ENCODE measurements around the gene TERB2.
"Not testable (repeated sequence)": the region's sequence is repeated elsewhere in the genome, so short reads cannot be mapped to it uniquely, and the experiment has no call there.

TERB2 gene

GRCh38 chr15:45003731-45004410 lies 47.4 kb downstream of the TERB2 start:
- DNase-seq (ENCODE audit: low read depth): not testable (repeated sequence)

- not testable (repeated sequence) for DNase-seq (ENCODE audit: low read depth)
These were observed 48.2 kb downstream of the TERB2 start for GRCh38 chr15:45004590-45005175.

DNA sequence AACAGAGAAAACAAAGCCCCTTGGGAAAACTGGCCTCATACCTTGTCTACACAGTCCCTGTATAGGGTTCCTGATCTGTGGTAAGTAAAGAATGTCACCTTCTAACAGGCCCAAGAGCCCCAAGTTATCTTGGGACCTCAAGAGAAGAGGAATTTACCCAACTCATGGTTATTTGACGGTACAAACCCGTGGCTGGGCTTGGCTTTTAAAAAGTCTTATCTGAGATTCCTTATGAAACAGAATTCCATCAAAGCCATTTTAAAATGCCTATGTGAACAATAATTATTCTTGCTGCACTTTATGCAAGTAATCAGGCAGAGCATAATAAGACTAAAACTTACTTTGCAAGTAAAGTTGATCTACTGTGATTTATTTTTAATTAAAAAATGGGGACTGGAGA lies 52.6 kb downstream of the TERB2 start:
- no peak for DNase-seq (ENCODE audit: low read depth)

- DNase-seq (ENCODE audit: low read depth): not testable (repeated sequence)
These were observed 58.6 kb downstream of the TERB2 start for GRCh38 chr15:45015114-45015513.

- not testable (repeated sequence) for DNase-seq (ENCODE audit: low read depth)
These were observed 63.9 kb downstream of the TERB2 start for GRCh38 chr15:45020222-45020900.

DNA sequence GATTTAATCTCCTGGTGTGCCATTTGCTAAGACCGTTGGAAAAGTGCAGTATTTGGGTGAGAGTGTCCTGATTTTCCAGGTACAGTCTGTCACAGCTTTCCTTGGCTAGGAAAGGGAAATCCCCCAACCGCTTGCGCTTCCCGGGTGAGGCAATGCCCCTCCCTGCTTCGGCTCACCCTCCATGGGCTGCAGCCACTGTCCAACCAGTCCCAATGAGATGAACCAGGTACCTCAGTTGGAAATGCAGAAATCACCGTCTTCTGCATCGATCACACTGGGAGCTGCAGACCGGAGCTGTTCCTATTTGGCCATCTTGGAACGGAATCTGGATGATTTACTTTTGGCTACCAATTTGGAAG lies 64.4 kb downstream of the TERB2 start:
- not testable (repeated sequence) for DNase-seq (ENCODE audit: low read depth)

GRCh38 chr15:45021348-45021747 lies 64.9 kb downstream of the TERB2 start:
- no peak for DNase-seq (ENCODE audit: low read depth)

GRCh38 chr15:45022871-45023658 lies 66.6 kb downstream of the TERB2 start, which contains the start of gene SORD:
Gene SORD (plus strand): TSS chr15:45023195. CDS start chr15:45023284, 89 bp downstream.
- DNase-seq (ENCODE audit: low read depth): peak; percentile 66

DNA sequence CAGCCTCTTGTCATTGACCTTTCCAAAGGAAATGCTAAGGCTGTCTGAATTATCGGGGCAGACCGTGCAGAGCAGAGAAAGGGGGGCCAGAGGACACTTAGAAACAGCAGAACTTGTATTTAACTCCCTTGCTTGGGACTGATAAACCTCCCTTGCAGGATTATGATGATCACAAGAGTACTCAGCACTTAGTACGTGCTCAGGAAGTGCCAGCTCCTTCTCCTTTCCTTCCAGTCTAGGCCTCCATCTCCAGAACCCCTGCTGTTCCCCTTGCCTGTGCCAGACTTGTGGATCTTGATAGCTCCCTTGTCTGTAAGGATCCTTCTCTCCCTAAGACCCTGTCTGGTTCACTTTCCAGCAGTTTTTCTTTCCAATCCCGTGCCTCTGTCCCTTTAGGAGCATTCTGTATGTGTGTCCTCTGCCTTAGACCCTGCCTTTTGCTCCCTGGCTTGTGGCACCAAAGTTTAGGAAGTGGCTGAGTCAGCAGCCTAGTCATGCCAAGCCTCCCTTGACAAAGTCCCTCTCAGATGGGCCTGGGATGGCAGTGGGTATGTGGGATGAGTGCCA lies 67.3 kb downstream of the TERB2 start:
- DNase-seq (ENCODE audit: low read depth): no peak

- not testable (repeated sequence) for DNase-seq (ENCODE audit: low read depth)
These were observed 68.2 kb downstream of the TERB2 start for GRCh38 chr15:45024649-45025048.

- DNase-seq (ENCODE audit: low read depth): not testable (repeated sequence)
These were observed 69.1 kb downstream of the TERB2 start for GRCh38 chr15:45025627-45026026.

- no peak for DNase-seq (ENCODE audit: low read depth)
These were observed 70.2 kb downstream of the TERB2 start for GRCh38 chr15:45026651-45027190.

GRCh38 chr15:45027220-45027619 lies 70.7 kb downstream of the TERB2 start:
- DNase-seq (ENCODE audit: low read depth): no peak
